Stimulated activated CD4-positive, alpha-beta T cell treated with anti-CD3 and anti-CD28 coated beads, TNF-alpha, amount 100 ng/mL, for 24 hours (primary cell): ENCODE data around the gene THADA.

Experiments used
- DNase-seq, 3 experiments: peaks; one replicate each; pipeline ENCODE4 v3.0.0-alpha.2; 2020; ENCODE audit warnings: low read depth in 3 of 3

Gene THADA

GRCh38 chr2:43210467-43211303 lies 385.2 kb downstream of the THADA start:
- DNase-seq = no peak

GRCh38 chr2:43210125-43210466 lies 385.7 kb downstream of the THADA start:
- DNase-seq = no peak

- no peak for DNase-seq
These were observed 386.6 kb downstream of the THADA start for GRCh38 chr2:43209204-43209717.

- no peak for DNase-seq
These were observed 388.1 kb downstream of the THADA start for GRCh38 chr2:43207553-43208300.

GRCh38 chr2:43206602-43207001 lies 389.2 kb downstream of the THADA start:
- DNase-seq = no peak

- no peak for DNase-seq
These were observed 392.5 kb downstream of the THADA start for GRCh38 chr2:43203373-43203772.

- no peak for DNase-seq
These were observed 393.5 kb downstream of the THADA start for GRCh38 chr2:43202289-43202688.

- DNase-seq = no peak
These were observed 394.3 kb downstream of the THADA start for GRCh38 chr2:43201497-43201896.

GRCh38 chr2:43201016-43201415 lies 394.8 kb downstream of the THADA start:
- no peak for DNase-seq

- DNase-seq = no peak
These were observed 396.0 kb downstream of the THADA start for GRCh38 chr2:43199492-43200488.

GRCh38 chr2:43198263-43198662 lies 397.6 kb downstream of the THADA start:
- DNase-seq = no peak

- DNase-seq = no peak
These were observed 398.3 kb downstream of the THADA start for GRCh38 chr2:43197588-43197896.

GRCh38 chr2:43196768-43197587 lies 398.9 kb downstream of the THADA start:
- no peak for DNase-seq

GRCh38 chr2:43194121-43194869 lies 401.5 kb downstream of the THADA start:
- DNase-seq = no peak

GRCh38 chr2:43193652-43194120 lies 402.2 kb downstream of the THADA start:
- no peak for DNase-seq

- DNase-seq = no peak
These were observed 402.8 kb downstream of the THADA start for GRCh38 chr2:43192744-43193651.

- DNase-seq = no peak
These were observed 403.8 kb downstream of the THADA start for GRCh38 chr2:43191947-43192516.

GRCh38 chr2:43190311-43191052 lies 405.4 kb downstream of the THADA start:
- no peak for DNase-seq
